Esophagus mucosa (tissue), 1 donor: ENCODE data around the gene ADNP. TPM values are rescaled to one million over a fixed set of nuclear protein-coding genes. Genes with fewer than 3 reads are reported as not detected.
"Not testable (repeated sequence)": the region's sequence is repeated elsewhere in the genome, so short reads cannot be mapped to it uniquely, and the experiment has no call there.

Experiments
- ATAC-seq: fragments of 200-7000 bp; cut with Tn5 transposase; one replicate; pipeline ENCODE4 v1.9.1; 2020
- total RNA-seq: library from RNA; stranded (reverse); gene quantifications from one replicate; pipeline ENCODE4 v1.2.4, GENCODE V29; 2023
- donor health status: DM: yes; HTN: yes; CAD: no.

The ADNP gene
- total RNA-seq = 42.3 TPM

DNA sequence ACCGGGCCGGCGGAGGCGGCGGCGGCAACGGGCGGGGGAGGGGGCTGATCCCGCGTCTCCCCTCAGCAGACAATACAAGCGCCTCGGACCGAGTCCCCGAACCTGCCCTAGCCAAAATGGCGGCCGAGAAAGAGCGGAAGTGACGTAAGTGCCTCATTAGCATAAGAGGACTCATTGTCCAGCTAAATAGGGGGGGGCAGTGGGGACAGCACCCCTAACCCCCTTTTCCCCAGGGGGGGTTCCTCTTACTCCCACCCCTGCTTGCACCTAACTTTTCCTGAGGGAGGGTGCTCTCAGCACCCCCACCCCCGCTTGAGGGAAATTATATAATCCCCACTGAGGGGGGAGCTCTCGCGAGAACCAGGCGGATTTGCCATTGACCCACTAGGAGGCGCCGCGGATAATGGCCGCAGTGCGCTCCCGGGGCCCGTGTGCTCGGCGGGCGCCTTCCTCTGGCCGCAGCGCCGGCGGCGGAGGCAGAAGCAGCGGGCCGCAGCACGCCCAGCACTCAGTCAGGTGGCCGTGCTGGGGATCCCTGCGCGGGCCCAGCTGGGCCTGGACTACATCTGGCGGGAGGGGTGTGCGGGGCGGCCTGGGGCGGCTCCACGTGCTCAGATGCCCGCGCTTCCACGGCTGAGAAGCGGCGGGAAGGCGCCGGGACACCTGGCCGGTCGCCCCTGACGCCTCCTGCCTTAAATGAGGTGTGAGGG is at the start of gene ADNP:
ADNP (minus strand) TSS at position 132 of the 710 bp plus-strand sequence. CDS start 27,441 bp downstream, outside the sequence.
- ATAC-seq = peak; percentile 87

GRCh38 chr20:50980071-50980681 is 48.9 kb upstream of the ADNP start:
- peak; percentile 78 for ATAC-seq

DNA sequence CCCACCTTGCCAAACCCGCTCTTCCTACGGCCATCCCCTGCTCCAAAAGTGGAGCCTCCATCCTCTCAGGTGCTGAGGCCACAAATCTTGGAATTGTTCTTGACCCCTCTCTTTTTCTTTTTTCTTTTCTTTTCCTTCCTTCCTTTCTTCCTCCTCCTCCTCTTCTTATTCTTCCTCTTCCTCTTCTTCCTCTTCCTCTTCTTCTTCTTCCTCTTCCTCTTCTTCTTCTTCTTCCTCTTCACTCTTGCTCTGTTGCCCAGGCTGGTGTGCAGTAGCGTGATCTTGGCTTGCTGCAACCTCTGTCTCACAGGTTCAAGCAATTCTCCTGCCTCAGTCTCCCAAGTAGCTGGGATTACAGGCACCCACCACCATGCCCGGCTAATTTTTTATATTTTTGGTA is 47.3 kb upstream of the ADNP start:
- ATAC-seq = not testable (repeated sequence)

DNA sequence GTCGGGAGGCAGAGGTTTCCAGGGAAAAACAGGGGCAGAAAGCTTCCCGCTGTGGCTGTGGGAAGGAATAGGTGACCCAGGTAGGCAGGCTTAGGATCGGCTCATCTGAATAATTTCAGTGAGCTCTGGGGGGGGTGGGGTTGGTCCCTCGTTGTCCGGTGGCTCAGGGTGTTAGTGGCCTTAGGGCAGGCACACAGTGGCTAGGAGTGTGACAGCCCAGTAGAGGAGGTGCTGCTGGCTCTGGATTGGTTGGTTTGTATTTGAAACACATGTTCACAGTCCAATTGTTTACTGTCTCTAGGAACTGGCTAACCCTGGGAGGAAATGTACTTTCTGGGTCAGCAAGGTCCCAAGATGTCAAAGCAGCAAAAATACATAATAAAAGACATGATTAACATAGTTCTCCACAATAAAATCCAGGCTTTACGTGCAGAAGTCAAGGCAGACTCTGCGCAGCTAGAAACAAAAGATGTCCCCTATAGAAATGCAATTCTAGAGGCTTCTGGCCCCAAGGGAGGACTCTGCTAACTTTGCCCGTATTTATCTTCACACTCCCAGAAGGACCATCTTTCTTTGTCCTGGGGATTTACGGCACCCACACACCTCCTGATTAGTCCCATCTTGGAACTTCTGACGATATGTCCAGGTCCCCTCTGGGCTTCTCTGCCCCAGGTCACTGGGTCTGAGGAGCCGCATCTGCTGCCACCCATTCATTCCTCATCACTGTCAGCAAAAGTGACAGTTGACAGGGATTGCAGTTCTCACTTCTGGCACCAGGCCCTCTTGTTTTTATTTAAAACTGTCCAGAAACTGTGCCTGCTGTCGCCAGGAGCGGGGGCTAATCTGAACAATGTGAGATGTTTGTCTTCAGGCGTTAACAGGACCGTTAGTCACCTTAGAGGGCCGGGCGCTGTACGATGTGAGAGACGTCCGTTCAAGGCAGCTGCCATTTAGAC is 46.1 kb upstream of the ADNP start:
- ATAC-seq = no peak

DNA sequence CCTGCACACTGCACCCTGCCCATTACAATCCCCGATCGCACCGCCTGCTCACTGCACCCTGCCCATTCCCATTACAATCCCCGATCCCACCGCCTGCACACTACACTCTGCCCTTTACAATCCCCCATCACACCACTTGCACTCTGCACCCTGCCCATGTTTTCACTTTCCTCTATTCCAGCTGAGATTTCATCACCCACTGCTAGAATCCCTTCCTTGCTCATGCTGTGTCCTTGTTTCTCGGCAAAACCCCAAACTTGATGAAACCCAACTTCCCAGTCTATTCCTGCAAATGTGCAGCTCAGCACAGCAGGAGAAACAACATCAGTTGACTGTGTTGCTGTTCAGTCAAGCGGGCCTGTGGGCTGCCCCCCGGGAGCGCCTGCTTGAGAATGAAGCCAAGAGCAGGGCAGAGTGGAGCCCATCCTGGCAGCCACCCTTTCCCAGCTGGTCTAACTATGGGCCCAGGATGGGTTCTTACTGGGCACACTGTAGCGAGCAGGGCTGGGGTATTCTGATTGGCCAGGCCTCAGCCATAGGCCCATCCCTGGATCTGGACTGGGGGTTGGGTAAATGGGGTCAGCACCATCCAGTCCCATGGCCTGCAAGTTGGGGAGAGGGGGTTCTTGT is 44.6 kb upstream of the ADNP start:
- no peak for ATAC-seq

- no peak for ATAC-seq
These were observed 38.7 kb upstream of the ADNP start for GRCh38 chr20:50969912-50970311.

DNA sequence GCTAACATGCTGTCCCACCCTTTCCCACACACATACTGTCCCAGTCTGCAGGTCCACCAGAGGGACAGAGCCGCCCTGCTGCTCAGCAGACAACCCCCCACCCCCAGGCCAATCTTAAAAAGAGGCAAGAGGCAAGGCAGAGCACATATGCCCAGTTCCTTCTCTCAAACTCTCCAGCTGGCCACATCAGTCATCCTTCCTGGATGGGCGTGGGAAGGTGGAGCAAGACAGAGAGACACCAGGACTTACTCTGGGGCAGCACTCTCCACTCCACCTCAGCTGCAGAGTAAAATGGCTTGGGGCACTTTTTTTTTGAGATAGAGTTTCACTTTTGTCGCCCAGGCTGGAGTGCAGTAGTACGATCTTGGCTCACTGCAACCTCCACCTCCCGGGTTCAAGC is 38.2 kb upstream of the ADNP start:
- peak; percentile 20 for ATAC-seq

- no peak for ATAC-seq
These were observed 37.1 kb upstream of the ADNP start for GRCh38 chr20:50968289-50968688.

DNA sequence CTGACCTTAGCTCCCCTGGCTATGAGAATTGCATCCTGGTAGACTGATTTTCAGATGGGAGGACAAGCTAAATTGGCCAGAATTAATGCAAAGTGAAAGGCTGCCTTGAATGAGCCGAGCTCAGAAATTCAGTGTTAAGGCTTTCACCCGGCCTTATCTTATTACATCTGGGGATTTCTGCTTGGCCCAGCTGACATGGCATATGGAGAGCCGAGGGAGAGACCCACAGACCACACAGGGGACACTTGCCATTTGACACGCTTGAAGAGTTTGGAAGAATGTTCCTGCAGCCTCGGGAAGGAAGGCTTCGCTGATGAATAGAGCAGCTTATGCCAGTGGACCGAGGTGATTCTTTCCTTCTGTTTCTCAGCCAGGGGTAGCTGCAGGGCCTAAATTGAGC is 36.3 kb upstream of the ADNP start:
- no peak for ATAC-seq

DNA sequence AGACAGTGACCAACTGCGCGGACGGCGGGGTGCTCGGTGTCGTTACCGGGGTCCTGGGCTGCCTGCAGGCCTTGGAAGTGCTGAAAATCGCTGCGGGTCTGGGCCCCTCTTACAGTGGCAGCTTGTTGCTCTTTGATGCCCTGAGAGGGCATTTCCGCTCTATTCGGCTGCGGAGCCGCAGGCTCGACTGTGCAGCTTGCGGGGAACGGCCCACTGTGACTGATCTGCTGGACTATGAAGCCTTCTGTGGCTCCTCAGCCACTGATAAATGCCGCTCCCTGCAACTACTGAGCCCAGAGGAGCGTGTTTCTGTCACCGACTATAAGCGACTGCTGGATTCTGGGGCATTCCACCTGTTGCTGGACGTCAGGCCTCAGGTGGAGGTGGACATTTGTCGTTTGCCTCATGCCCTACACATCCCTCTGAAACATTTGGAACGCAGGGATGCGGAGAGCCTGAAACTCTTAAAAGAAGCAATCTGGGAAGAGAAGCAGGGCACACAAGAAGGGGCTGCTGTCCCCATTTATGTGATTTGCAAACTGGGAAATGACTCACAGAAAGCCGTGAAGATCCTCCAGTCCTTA is 28.4 kb upstream of the ADNP start:
- ATAC-seq = no peak

- peak; percentile 83 for ATAC-seq
These were observed 27.6 kb upstream of the ADNP start, which contains the start of gene MOCS3 for GRCh38 chr20:50958615-50959542. MOCS3 (plus strand) TSS chr20:50958818; CDS start chr20:50958843, 25 bp downstream.

GRCh38 chr20:50957798-50958614 is 26.8 kb upstream of the ADNP start, which contains the start of gene DPM1:
DPM1 (minus strand) TSS chr20:50958532; CDS start chr20:50958523, 9 bp downstream.
- ATAC-seq = peak; percentile 84

DNA sequence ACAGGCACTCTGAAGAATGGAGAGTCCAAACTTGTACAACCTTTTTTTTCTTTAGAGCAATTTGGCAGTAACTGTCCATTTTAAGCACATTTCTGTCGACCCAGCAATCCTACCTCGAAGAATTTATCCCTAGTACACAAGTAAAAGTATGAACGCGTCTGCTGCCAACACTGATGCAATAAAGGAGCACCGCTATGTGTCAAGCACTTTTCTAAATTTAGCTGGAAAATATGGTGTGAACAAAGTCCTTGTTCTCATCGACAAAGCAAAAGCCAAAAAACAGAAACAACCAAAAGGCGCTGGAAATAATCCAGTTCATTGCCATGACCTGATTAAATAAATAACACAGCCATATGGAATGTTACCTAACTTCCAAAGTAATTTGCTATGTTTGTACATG is 26.0 kb upstream of the ADNP start:
- no peak for ATAC-seq

GRCh38 chr20:50953821-50954220 is 22.6 kb upstream of the ADNP start:
- ATAC-seq = no peak

- ATAC-seq = no peak
These were observed 22.0 kb upstream of the ADNP start for GRCh38 chr20:50953196-50953595.

DNA sequence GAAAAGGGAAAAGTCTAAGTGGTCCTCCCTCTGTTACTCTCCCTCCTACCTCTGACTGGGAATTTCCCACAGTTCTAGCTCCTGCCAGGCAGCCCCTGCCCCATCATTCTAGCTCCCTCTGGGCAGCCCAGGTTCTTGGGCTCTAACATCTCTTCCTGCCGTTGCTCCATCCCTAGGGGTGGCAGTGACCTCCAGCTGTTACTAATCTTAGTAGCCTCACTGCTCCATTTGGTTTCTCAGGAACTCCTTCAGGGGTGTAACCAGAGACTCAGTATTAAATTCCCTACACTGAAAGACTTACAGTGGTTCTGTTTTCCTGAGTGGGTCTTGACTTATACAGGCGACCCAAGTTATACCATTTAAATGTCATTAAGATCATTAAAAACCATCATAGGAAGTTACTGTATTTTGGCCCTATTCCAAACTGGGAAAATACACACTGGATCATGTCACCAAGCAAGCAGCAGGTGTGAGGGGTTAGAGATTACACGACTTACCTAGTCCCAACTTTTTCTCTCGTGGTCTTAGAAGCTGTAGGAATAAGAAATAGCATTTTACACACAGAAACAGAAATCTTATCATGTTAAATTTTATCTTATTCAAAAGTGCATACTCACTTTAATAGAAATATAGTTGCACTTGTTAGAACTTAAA is 17.0 kb upstream of the ADNP start:
- no peak for ATAC-seq

DNA sequence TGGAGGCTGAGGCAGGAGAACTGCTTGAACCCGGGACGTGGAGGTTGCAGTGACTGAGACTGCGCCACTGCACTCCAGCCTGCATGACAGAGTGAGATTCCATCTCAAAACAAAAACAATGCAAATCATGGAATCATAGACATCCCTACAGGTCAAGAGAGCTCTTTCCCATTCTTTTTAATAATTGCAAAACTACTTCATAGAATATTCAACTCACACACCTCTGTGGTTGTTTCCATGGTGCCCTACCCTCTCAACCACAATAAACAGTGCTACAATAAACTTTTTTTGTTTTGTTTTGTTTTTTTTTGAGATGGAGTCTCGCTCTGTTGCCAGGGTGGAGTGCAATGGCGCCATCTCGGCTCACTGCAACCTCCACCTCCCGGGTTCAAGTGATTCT is 11.8 kb upstream of the ADNP start:
- no peak for ATAC-seq

DNA sequence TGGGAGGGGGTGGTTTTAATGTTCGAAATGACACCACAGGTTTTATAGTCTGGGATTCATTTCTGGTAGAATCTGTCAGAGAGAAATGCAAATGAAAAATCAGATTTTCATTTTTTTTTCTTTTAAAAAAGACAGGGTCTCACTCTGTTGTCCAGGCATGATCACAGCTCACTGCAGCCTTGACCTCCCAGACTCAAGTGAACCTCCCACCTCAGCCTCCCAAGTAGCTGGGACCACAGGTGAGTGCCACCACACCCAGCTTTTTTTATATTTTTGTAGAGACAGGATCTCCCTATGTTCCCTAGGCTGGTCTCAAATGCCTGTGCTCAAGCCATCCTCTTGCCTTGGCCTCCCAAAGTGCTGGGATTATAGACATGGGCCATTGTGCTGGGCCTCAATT is 2.4 kb upstream of the ADNP start:
- no peak for ATAC-seq

DNA sequence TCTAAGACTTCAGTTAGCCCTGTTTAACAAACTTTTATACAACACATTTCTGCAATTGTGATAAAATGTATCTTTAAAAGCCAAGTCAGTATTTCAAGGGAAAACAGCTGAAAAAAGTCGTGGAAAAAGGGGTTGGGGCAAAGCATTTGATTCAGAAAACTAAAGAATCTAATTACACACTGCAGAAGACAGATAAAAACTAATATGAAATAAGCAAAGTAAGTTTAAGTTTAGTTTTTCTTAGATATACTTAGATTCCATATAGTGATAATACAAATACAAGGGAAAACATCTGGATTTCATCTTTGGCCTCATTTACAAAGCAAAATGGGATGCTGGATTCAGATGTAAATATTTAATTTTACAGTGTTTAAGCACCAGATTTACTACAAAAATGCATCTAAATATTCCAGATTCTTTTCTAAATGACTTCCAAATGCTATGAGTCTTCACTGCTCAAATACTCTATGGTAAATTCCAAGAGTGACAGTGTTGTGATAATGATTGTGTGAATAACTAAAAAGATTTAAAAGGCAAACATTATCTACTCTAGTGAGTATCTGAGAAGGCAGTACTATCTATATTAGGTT is 1.5 kb upstream of the ADNP start:
- no peak for ATAC-seq
